HG03159 (cell line): ENCODE results near the gene ADCK2.
"Not testable (repeated sequence)": the region's sequence is repeated elsewhere in the genome, so short reads cannot be mapped to it uniquely, and the experiment has no call there.

Experiments used
- ATAC-seq: cut with Tn5 transposase; IDR thresholded peaks from one replicate; pipeline ENCODE4 v1.9.1; 2021; ENCODE audit warnings: mild to moderate bottlenecking, moderate library complexity; ENCODE audit not compliant: unreplicated experiment

ADCK2 gene

DNA sequence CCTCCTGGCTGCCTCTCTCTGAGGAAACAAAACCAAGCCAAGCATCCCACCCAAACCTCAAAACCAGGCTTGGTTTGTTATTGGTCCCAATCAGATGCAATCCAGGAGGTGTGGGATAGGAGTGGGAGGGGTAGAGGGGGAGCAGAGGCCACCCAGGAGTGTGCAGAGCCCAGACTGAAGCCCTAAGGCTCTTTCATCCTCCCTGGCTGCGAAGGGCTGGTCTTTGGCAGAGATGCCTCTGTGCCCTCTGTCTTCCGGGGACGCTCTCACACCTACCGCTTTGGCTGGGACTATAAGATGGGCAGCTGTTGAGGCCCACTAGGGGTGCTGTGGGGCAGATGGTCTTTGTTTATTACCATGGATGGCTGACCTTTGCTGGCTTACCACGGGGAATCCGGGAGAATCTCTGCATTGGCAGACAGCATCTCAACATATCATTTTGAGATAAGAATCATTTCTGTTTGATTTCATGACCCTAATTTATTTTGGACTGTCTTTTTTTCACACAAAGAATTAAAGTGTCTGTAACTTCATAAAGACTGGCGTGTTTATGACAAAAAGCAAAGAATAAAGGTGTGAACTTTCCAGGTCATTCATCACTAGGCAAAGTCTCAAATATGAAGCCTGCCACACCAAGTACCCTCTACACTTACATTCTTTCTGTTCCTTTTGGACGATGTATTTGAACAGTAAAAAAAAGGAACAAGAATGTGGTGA is 25.7 kb upstream of the ADCK2 start:
- peak; percentile 87 for ATAC-seq

DNA sequence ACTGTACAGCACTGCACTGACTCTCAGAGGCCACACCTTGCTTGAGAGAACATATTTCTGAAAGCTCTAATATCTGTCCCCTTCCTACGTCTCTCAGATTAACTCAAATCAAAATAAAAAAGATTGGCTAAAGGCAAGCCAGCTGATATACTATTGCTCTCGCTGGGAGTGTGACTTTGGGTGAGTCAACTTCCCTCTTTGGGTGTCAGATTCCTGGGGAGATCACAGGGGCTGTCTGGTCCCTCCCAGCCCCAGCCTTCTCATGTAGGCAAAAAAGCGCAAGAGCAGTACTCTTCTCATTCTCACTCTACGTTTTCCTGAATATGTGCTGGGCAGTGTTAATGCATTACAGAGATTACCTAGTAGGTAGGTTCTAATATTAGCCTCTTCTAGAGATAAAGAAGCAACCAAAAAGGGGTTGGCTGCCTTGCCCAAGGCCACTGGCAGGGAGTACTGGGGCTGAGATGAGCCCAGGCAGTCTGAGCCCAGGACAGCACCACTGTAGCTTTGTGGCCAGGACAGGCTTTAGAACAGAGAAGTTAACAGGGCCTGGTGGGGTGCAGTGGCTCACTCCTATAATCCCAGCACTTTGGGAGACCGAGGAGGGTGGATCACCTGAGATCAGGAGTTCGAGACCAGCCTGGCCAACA is 23.1 kb upstream of the ADCK2 start:
- ATAC-seq: no peak

DNA sequence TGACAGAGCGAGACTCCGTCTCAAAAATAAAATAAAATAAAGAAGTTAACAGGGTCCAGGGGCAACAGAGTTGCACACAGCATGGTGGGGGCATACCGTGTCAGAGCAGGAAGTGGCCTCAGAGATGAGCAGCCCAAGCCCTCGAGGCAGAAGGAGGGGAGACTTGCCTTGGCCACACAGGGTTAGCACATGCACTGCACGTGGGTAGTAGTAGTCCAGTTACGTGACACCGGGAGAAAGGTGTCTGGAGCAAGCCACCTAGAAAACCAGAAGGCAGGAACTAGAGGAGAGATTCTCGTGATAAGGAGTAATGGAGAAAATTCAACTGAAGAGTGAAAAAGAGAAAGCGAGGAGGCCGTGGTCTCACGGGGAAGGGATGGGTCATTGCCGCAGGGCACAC is 22.4 kb upstream of the ADCK2 start:
- ATAC-seq: no peak

DNA sequence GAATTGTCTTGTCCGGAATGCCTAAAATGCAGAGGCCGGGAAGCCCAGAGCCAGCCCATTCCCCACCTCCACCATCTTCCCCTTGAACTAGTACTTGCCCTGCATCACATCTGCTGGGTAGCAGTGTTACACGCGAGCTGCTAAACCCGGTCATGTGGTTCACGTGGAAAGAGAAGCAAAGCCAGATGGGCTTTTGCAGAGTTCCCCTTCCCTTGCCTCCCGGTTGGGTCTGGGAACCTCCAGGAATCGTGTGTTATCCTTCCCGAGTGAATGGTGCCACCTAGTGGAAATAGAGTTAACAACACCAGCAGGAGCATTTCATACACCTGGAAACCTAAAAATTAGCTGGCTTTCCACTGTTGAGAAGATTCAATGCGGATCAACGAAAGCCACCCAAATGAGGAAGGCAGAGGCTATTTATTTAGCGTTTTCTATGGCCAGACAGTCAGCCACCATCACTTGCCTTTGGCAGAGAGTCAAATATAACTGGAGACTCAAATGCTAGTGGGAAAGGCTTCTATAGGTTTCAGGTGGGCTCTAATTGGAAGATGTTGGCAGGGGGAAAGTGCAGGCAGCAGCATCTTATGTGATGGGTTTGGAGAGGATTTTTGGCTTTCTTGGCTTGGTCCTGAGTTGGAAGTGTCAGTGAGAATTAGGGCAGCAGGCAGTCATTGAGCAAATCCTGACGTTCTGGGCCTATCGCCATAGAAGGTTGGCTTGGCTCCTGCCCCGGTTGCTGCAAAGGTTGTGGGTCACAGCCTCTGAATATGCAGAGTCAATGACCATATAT is 19.2 kb upstream of the ADCK2 start:
- ATAC-seq: no peak

DNA sequence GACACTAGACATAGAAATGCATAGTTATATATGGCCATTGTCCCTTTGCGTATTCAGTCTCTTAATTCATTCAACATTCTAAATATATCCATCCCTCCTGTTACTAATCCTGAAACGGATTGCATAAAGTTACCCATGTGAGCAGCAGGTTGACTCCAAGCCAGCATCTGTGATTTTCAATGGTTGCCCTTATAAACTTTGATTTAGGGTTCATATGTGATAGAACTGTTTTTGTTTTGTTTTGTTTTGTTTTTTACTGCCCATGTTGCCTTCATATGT is 18.7 kb upstream of the ADCK2 start:
- ATAC-seq: no peak

DNA sequence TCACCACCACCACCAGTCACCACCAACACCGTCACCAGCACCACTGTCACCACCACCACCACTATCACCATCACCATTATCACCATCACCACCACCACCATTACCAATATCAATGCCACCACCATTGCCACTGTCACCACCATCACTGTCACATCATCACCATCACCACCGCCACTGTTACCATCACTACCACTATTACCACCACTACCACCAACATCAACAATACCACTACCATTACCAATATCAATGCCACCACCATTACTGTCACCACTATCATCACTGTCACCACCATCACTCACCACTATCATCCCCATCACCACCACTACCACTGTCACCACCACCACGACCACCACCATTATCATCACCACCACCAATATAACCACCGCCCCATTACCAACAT is 18.1 kb upstream of the ADCK2 start:
- ATAC-seq: no peak

DNA sequence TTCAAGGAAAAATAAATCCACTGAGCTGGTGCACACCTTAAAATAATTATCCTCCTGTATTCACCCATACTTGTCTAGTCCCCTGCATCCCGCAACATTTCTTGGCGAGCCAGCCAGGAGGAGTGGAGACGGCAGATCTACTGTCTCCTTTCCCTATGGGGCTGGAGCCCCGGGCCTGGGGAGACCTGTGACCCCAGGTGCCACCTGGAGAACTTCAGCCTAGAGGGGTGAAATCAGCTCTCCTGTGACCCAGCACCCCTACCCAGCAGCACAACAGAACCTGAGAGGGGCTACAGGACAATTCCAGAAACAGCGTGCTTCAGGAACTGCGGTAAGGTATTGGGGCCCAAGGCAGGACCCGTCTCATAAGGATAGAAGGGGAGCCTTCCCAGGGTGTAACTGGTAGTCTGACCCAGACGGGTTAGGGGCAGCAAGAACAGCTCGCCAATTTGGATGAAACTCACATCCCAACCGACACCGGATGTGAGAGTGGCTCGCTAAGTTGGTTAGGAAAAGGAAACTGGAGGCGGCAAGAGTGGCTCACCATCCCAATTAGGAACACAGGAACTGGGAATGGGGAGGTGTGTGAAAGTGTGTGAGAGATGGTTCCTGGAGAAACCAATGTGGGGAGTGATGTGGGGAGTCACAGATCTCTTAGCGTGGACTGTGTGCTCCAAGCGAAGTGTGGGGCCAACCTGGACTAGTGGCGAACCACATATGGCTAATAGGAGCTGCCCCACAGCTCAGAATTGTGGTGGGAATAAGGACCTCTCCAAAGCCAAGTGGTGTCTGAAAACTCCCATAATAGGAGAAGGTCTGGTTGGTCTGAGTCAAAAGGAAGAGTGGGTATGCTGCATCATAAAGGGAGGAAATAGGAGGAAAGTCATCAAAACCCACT is 17.0 kb upstream of the ADCK2 start:
- ATAC-seq: no peak

DNA sequence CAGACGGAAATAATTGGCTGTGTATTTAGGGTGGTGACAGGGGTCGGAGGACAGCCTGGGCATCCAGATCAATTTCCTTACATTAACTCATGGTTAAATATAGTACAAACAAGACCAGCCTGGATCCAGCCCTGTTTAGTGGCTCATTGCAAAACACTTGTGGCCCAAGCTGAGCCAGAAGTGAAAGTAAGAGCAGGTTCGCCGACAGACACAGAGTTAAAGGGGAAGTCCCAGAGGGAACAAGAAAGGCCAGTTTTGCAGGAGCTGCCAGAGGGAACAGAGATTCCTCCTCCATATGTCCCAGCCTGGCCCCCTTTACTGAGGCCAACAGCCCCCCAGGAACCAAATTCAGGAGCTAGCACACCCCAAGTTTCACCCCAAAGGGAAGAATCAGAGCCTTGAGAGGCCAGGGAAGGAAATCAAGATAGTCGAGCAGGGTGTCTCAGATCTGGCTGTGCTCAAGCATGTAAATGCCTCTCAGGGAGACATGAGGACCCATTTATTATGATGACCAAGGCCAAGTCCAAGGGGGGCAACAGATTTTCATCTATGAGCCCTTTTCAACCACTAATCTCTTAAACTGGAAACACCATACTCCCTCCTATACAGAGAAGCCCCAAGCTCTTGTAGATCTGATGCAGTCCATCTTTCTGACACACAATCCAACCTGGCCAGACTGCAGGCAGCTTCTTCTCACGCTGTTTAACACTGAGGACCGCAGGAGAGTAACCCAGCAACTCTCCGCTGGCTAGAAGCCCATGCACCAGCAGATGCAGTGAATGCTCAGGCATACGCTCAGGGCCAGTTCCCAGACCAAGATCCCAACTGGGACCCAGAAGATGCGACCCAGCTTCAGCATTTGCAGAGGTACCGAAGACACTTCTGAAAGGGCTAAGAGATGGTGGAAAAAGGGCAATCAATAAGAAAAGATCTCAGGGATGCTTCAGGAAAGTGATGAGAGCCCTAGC is 15.9 kb upstream of the ADCK2 start:
- ATAC-seq: peak; percentile 93

DNA sequence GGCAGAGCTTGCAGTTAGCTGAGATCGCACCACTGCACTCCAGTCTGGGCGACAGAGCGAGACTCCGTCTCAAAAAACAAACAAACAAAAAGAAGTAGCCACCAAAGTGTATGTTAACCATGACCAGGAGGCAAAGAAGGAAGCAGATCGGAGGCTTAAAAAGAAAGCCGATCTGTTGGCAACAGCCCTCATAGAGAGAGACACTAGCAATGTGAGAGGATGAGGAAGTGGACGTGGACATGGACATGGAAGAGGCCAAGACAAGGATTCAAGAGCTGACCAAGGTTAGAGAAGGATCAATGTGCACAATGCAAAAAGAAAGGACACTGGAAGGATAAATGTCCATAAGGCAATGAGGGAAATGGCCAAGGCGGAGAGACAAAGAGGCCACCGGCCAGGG is 14.9 kb upstream of the ADCK2 start:
- ATAC-seq: no peak

DNA sequence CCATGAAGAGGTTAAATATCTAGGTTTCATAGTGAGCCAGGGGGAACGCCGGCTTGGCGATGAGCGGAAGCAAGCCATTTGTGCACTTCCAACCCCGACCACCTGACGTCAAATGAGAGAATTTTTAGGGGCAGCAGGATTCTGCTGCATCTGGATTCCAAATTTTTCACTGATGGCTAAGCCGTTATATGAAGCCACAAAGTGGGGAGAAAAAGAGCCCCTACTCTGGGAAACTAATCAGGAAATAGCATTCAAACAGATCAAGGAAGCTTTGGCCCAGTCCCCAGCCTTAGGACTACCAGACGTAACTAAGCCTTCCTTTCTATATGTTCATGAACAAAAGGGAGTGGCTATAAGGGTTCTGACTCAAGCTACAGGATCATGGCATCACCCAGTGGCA is 12.9 kb upstream of the ADCK2 start:
- ATAC-seq: no peak

DNA sequence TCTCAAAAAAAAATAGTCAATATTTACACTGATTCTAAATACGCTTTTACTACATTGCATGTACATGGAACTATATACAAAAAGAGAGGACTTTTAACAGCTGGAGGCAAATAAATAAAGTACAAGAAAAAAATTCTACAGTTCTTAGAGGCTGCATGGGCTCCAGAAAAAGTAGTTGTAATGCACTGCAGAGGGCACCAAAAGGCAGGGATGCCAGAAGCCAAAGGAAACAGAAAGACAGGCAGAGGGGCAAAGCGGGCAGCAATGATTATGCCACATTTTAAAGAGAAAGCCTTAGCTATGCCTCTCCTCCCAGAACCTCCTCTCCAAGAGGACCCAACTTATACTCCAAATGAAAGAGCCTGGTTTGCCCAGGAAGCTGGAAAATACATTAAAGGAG is 11.6 kb upstream of the ADCK2 start:
- no peak for ATAC-seq

DNA sequence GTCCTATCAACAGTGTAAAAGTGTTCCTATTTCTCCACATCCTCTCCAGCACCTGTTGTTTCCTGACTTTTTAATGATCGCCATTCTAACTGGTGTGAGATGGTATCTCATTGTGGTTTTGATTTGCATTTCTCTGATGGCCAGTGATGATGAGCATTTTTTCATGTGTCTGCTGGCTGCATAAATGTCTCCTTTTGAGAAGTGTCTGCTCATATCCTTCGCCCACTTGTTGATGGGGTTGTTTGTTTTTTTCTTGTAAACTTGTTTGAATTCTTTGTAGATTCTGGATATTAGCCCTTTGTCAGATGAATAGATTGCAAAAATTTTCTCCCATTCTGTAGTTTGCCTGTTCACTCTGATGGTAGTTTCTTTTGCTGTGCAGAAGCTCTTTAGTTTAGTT is 9.8 kb upstream of the ADCK2 start:
- ATAC-seq: not testable (repeated sequence)

DNA sequence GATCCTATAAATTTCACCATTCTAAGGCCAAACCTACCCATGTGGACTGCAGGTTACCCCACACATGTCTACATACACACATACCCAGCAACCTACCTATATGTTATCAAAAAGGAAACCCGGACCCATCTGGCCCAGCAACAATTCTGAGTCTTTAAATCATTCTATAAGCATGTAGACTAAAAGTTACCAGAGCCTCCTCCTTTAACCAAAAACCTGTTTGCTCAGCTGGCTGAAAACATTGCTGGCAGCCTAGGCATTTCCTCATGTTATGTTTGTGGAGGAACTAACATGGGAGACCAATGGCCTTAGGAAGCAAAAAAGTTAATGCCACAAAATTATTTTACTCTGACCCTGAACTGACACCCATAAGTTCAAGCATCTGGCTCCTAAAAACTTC is 5.3 kb upstream of the ADCK2 start:
- no peak for ATAC-seq

DNA sequence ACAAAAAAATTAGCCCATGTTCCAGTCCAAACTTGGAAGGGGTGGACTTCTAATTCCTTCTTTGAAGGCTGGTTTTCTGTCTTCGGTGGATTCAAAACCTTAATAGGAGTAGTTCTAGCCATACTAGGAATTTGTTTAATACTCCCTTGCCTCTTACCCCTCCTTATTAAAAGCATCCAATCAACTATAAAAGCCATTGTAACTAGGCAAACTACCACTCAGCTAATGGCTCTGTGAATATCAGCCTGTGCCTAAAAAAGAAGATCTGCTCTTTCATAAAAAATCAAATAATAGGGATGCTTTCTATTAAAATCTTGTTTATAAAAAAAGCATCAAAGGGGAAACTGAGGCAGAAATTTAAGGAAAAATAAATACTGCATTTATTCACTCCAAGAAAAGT is 4.1 kb upstream of the ADCK2 start:
- no peak for ATAC-seq

DNA sequence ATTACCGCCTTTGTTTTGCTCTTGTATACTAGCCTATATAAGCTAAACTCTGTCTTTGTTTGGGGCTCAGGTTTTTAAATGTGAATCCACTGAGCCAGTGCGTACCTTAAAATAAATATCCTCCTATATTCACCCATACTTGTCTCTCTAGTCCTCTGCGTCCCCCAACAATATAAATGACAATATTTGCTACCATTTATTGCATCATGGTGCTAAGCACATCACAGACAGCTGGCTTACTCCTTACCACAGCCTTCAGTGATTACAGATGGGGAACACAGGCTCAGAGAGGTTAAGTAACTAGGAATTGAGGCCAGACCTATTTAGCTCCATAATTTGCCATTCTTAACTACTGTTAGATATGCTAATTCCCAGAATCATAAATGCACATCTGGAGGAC is 3.4 kb upstream of the ADCK2 start:
- no peak for ATAC-seq

DNA sequence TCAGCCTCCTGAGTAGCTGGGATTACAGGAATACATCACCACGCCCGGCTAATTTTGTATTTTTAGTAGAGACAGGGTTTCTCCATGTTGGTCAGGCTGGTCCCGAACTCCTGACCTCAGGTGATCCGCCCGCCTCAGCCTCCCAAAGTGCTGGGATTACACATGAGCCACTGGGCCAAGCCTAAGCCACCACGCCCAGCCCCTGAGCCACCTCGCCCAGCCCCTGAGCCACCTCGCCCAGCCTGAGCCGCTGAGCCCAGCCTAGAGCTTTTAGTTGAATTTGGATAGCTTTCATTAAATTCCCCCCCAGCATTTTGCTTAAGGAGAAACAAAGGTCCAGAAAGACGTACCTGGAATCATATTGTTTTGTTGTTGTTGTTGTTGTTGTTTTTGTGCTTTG is 2.9 kb upstream of the ADCK2 start:
- not testable (repeated sequence) for ATAC-seq

DNA sequence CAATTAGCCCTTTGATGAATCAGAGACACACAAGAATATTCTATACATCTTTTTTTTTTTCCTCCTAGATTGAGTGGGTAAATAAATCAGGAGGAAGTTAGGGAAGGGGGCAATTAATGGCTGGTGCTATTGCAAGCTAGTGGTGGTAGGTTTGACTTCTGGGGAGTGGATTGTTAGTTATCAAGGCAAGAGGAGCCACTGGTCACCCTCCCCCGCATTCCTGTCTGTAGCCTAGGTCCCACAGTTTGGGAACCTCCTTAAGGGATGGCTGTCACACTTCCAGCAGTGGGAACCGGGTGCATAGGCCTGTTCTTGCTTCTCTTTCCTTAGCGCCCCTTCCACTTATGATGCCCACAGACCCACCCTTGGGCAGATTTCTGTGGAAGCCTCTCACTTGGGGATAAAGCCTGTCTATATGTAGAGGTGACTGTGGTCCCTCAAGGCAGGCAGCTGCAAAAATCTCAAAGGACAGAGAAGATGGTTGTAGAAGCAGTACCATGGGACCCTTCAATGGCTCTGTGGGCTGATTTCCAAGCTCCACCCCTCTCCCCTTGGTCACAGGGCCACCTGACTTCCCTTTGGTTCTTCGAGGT is 2.3 kb upstream of the ADCK2 start:
- ATAC-seq: no peak

DNA sequence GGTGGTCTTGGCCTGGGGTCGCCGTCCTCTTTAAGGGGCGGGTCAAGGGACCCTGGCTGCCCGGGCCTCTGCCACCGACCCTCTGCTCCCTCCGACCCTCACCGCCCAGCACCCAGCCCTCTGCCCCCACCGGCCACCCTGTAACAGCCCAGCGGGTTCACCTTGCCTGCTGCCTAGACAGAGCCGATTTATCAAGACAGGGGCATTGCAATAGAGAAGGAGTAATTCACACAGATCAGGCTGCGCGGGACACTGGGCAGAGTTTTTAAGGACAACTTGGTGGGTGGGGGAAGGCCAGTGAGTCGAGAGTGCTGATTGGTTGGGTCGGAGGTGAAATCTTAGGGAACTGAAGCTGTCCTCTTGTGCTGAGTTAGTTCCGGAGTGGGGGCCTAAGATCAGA is 779 bp upstream of the ADCK2 start:
- no peak for ATAC-seq

DNA sequence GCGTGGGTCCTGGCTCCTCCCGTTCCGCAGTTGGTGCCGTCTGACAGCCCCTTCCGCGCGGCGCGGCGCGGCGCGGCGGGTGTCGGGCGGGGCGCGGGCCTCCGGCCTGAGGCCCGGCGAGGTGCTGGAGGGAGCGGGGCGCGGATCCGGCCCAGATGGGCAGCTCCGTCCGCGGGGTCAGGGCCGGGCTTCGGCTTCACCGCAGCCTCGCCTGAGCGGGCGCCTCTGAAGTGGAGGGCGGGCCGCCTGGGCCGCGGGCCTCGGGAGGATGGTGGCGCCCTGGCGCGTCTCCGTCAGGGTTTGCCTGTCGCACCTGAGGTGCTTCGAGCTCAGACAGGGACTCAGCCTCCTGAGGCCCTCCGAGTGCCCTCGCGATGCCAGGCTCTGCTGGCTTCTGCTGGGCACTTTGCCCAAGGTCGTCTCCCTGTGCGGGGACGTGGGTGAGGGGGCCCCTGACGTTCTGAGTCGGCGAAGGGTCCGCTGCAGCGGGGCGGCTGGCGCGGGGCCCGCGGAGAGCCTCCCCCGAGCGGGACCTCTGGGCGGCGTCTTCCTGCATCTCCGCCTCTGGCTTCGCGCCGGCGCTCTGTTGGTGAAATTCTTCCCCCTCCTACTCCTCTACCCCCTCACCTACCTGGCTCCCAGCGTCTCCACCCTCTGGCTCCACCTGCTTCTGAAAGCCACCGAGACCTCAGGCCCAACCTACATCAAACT is 473 bp downstream of the ADCK2 start:
- ATAC-seq: peak; percentile 48
